ENCODE results near the gene ING2.

Gene ING2

GRCh38 chr4:183503497-183504063, 1.3 kb upstream of the ING2 start:
- no peak for TF ChIP-seq CTCF (IDR thresholded peaks at IDR 0.05; ENCODE audit: low read length, missing control alignments)
- peak overlapping the region; percentile 89 for H3K4me3 ChIP-seq (replicated peaks; ENCODE audit: low read depth, low read length)
- peak; percentile 3 for DNase-seq (ENCODE audit: low read depth)

- H3K4me3 ChIP-seq (replicated peaks; ENCODE audit: low read depth, low read length), result peak overlapping the region; percentile 89
- DNase-seq (ENCODE audit: low read depth), result peak; percentile 98
- TF ChIP-seq CTCF (IDR thresholded peaks at IDR 0.05; ENCODE audit: low read length, missing control alignments), result no peak
Measured at GRCh38 chr4:183504064-183504929, 561 bp upstream of the ING2 start.

- peak; percentile 88 for DNase-seq (ENCODE audit: low read depth)
- H3K4me3 ChIP-seq (replicated peaks; ENCODE audit: low read depth, low read length), result peak overlapping the region; percentile 89
- no peak for TF ChIP-seq CTCF (IDR thresholded peaks at IDR 0.05; ENCODE audit: low read length, missing control alignments)
Measured at GRCh38 chr4:183505611-183506388, 942 bp downstream of the ING2 start.

- peak; percentile 1 for DNase-seq (ENCODE audit: low read depth)
- TF ChIP-seq CTCF (IDR thresholded peaks at IDR 0.05; ENCODE audit: low read length, missing control alignments), result no peak
Measured at GRCh38 chr4:183506389-183506735, 1.5 kb downstream of the ING2 start.

GRCh38 chr4:183507925-183508696, 3.3 kb downstream of the ING2 start:
- no peak overlapping the region for H3K4me3 ChIP-seq (replicated peaks; ENCODE audit: low read depth, low read length)
- peak; percentile 14 for DNase-seq (ENCODE audit: low read depth)
- TF ChIP-seq CTCF (IDR thresholded peaks at IDR 0.05; ENCODE audit: low read length, missing control alignments), result no peak

More at GRCh38 chr4:183506389-183506735, 1.5 kb downstream of the ING2 start:
- peak overlapping the region; percentile 89 for H3K4me3 ChIP-seq (replicated peaks; ENCODE audit: low read depth, low read length)

GRCh38 chr4:183508697-183509335, 4.0 kb downstream of the ING2 start:
- no peak overlapping the region for H3K4me3 ChIP-seq (replicated peaks; ENCODE audit: low read depth, low read length)
- no peak for TF ChIP-seq CTCF (IDR thresholded peaks at IDR 0.05; ENCODE audit: low read length, missing control alignments)
- no peak for DNase-seq (ENCODE audit: low read depth)
